ENCODE measurements around the gene PACRG. TPM values are rescaled to one million over a fixed set of nuclear protein-coding genes. Genes with fewer than 3 reads are reported as not detected.

PACRG gene
- total and polyA plus RNA-seq, 8 donors = 1.5 to 6.8 (median 4.6) TPM

- no peak overlapping the region for H3K4me3 ChIP-seq
- no peaks in the 10 kb centered on the region for H3K4me1 ChIP-seq
- no peak for TF ChIP-seq CTCF (IDR thresholded peaks at IDR 0.05)
- no peaks in the 10 kb centered on the region for H3K27me3 ChIP-seq
- intact Hi-C loops (cut with DNase I) = no loop called here
- H3K9me3 ChIP-seq = no peaks in the 10 kb centered on the region
- ATAC-seq (no peak), DNase-seq (no peak)
- H3K36me3 ChIP-seq = no peaks in the 10 kb centered on the region
- H3K27ac ChIP-seq = no peak overlapping the region
Measured at GRCh38 chr6:163287626-163288025, 559.9 kb downstream of the PACRG start.

- no peaks in the 10 kb centered on the region for H3K36me3 ChIP-seq
- no peak for TF ChIP-seq CTCF (IDR thresholded peaks at IDR 0.05)
- intact Hi-C loops (cut with DNase I) = no loop called here
- ATAC-seq = no peak
- no peaks in the 10 kb centered on the region for H3K9me3 ChIP-seq
- H3K27ac ChIP-seq = no peak overlapping the region
- H3K4me3 ChIP-seq = no peak overlapping the region
- no peaks in the 10 kb centered on the region for H3K4me1 ChIP-seq
- H3K27me3 ChIP-seq = no peaks in the 10 kb centered on the region
- no peak for DNase-seq
Measured at GRCh38 chr6:163288066-163288465, 560.3 kb downstream of the PACRG start.

GRCh38 chr6:163288915-163289314 lies 561.1 kb downstream of the PACRG start:
- H3K4me3 ChIP-seq = no peak overlapping the region
- H3K27me3 ChIP-seq = no peaks in the 10 kb centered on the region
- H3K27ac ChIP-seq = no peak overlapping the region
- no peaks in the 10 kb centered on the region for H3K9me3 ChIP-seq
- H3K4me1 ChIP-seq = no peaks in the 10 kb centered on the region
- intact Hi-C loops (cut with DNase I) = no loop called here
- no peak for DNase-seq
- no peak for ATAC-seq
- TF ChIP-seq CTCF (IDR thresholded peaks at IDR 0.05) = no peak
- H3K36me3 ChIP-seq = no peaks in the 10 kb centered on the region

- Histone ChIP-seq H3K27ac (no peak overlapping the region), H3K4me3 (no peak overlapping the region), H3K4me1 (no peaks in the 10 kb centered on the region), H3K9me3 (no peaks in the 10 kb centered on the region), H3K27me3 (no peaks in the 10 kb centered on the region), H3K36me3 (no peaks in the 10 kb centered on the region)
- ATAC-seq = no peak
- intact Hi-C loops (cut with DNase I) = no loop called here
- DNase-seq = no peak
- TF ChIP-seq CTCF (IDR thresholded peaks at IDR 0.05) = no peak
Measured at GRCh38 chr6:163289447-163289846, 561.7 kb downstream of the PACRG start.

- TF ChIP-seq CTCF (IDR thresholded peaks at IDR 0.05) = no peak
- Histone ChIP-seq H3K27ac (no peak overlapping the region), H3K36me3 (no peaks in the 10 kb centered on the region), H3K9me3 (no peaks in the 10 kb centered on the region), H3K4me1 (no peaks in the 10 kb centered on the region), H3K4me3 (no peak overlapping the region), H3K27me3 (no peaks in the 10 kb centered on the region)
- intact Hi-C loops (cut with DNase I) = no loop called here
- ATAC-seq = no peak
- no peak for DNase-seq
Measured at GRCh38 chr6:163290545-163291274, 562.9 kb downstream of the PACRG start.

Measured in left lung (tissue), 10 donors.